ENCODE data around the gene INPP5A. TPM values are rescaled to one million over a fixed set of nuclear protein-coding genes. Genes with fewer than 3 reads are reported as not detected.

Gene INPP5A
- total RNA-seq, 2 donors from 2014 or later, result 20.7 to 26.7 TPM

- Histone ChIP-seq H3K4me1 (ENCODE audit: control insufficient read depth, insufficient read depth, low read length) (no peaks in the 10 kb centered on the region), H3K27ac (ENCODE audit: low read depth, low read length) (no peak overlapping the region), H3K27me3 (ENCODE audit: control insufficient read depth, insufficient read depth, low read length, poor library complexity, severe bottlenecking) (no peaks in the 10 kb centered on the region), H3K9ac (ENCODE audit: extremely low read depth, low read length, poor library complexity, severe bottlenecking) (no peak overlapping the region), H3K36me3 (ENCODE audit: control insufficient read depth, insufficient read depth, low read length) (no peaks in the 10 kb centered on the region), H3K4me3 (ENCODE audit: low read length) (no peak overlapping the region), H3K9me3 (ENCODE audit: control insufficient read depth, low read length) (no peaks in the 10 kb centered on the region)
- WGBS, 2 experiments (ENCODE audit: insufficient coverage in 1 of 2, insufficient read length in 1 of 2), result 98% methylated on average over 3 of the region's 3 CpGs; no CpG with 5 or more reads in 1 of the 2 experiments
- Mint-ChIP-seq H3K4me1 (peaks cover 10% of the 10 kb centered on the region), H3K9me3 (peaks cover 3% of the 10 kb centered on the region), H3K27ac (no peak overlapping the region), H3K4me3 (no peak overlapping the region), H3K36me3 (ENCODE audit: low read depth) (no peaks in the 10 kb centered on the region), H3K27me3 (ENCODE audit: insufficient read depth) (no peaks in the 10 kb centered on the region)
- DNase-seq, result no peak
- TF ChIP-seq CTCF (conservative IDR thresholded peaks at IDR 0.05), result no peak
These were observed 55.8 kb downstream of the INPP5A start for GRCh38 chr10:132593389-132593788.

- no peak overlapping the region for H3K27ac Mint-ChIP-seq
These were observed 56.6 kb downstream of the INPP5A start for GRCh38 chr10:132593900-132594876.

GRCh38 chr10:132595021-132595420 lies 57.4 kb downstream of the INPP5A start:
- Mint-ChIP-seq H3K4me3 (no peak overlapping the region), H3K36me3 (ENCODE audit: low read depth) (peaks cover 2% of the 10 kb centered on the region), H3K9me3 (peaks cover 19% of the 10 kb centered on the region), H3K27me3 (ENCODE audit: insufficient read depth) (peaks cover 3% of the 10 kb centered on the region), H3K27ac (no peak overlapping the region), H3K4me1 (peaks cover 10% of the 10 kb centered on the region)
- Histone ChIP-seq H3K36me3 (ENCODE audit: control insufficient read depth, insufficient read depth, low read length) (no peaks in the 10 kb centered on the region), H3K9me3 (ENCODE audit: control insufficient read depth, low read length) (peaks cover 3% of the 10 kb centered on the region), H3K9ac (ENCODE audit: extremely low read depth, low read length, poor library complexity, severe bottlenecking) (no peak overlapping the region), H3K27me3 (ENCODE audit: control insufficient read depth, insufficient read depth, low read length, poor library complexity, severe bottlenecking) (no peaks in the 10 kb centered on the region), H3K4me3 (ENCODE audit: low read length) (no peak overlapping the region), H3K27ac (ENCODE audit: low read depth, low read length) (no peak overlapping the region), H3K4me1 (ENCODE audit: control insufficient read depth, insufficient read depth, low read length) (no peaks in the 10 kb centered on the region)
- TF ChIP-seq CTCF (conservative IDR thresholded peaks at IDR 0.05), result no peak
- DNase-seq, result no peak
- WGBS, 2 experiments (ENCODE audit: insufficient coverage in 1 of 2, insufficient read length in 1 of 2), result 89% methylated on average over 11 of the region's 11 CpGs; no CpG with 5 or more reads in 1 of the 2 experiments

More at GRCh38 chr10:132593900-132594876, 56.6 kb downstream of the INPP5A start:
- H3K27me3 ChIP-seq (ENCODE audit: control insufficient read depth, insufficient read depth, low read length, poor library complexity, severe bottlenecking), result no peaks in the 10 kb centered on the region
- no peaks in the 10 kb centered on the region for H3K36me3 ChIP-seq (ENCODE audit: control insufficient read depth, insufficient read depth, low read length)
- no peaks in the 10 kb centered on the region for H3K36me3 Mint-ChIP-seq (ENCODE audit: low read depth)
- TF ChIP-seq CTCF (conservative IDR thresholded peaks at IDR 0.05), result no peak
- no peak overlapping the region for H3K9ac ChIP-seq (ENCODE audit: extremely low read depth, low read length, poor library complexity, severe bottlenecking)
- H3K27ac ChIP-seq (ENCODE audit: low read depth, low read length), result no peak overlapping the region
- WGBS, 2 experiments (ENCODE audit: insufficient coverage in 1 of 2, insufficient read length in 1 of 2), result 93 to 94% methylated on average over 18 to 25 of the region's 25 CpGs
- peaks cover 10% of the 10 kb centered on the region for H3K4me1 Mint-ChIP-seq
- DNase-seq, result no peak
- H3K9me3 ChIP-seq (ENCODE audit: control insufficient read depth, low read length), result no peaks in the 10 kb centered on the region
- no peaks in the 10 kb centered on the region for H3K4me1 ChIP-seq (ENCODE audit: control insufficient read depth, insufficient read depth, low read length)
- H3K9me3 Mint-ChIP-seq, result peaks cover 11% of the 10 kb centered on the region
- H3K27me3 Mint-ChIP-seq (ENCODE audit: insufficient read depth), result peaks cover 2% of the 10 kb centered on the region
- no peak overlapping the region for H3K4me3 ChIP-seq (ENCODE audit: low read length)
- H3K4me3 Mint-ChIP-seq, result no peak overlapping the region
